HFF-Myc (cell line): ENCODE results near the gene TMPRSS11E.

Source experiments
- DNase-seq: peaks from one replicate; pipeline ENCODE4 v3.0.0-alpha.2; 2011; ENCODE audit warnings: low read depth; ENCODE audit errors: extremely low read depth
- H3K4me3 ChIP-seq: replicated peaks from 2 replicates; pipeline ENCODE4 v1.5.1; 2011; ENCODE audit warnings: low read depth, mild to moderate bottlenecking, control low read depth, low read length
- TF ChIP-seq, protein P1 (sequence below): IDR thresholded peaks from 2 replicates; pipeline ENCODE4 v1.5.1; 2012; ENCODE audit warnings: mild to moderate bottlenecking, low read depth, low read length, control low read depth; ENCODE audit errors: missing control alignments

Gene TMPRSS11E

DNA sequence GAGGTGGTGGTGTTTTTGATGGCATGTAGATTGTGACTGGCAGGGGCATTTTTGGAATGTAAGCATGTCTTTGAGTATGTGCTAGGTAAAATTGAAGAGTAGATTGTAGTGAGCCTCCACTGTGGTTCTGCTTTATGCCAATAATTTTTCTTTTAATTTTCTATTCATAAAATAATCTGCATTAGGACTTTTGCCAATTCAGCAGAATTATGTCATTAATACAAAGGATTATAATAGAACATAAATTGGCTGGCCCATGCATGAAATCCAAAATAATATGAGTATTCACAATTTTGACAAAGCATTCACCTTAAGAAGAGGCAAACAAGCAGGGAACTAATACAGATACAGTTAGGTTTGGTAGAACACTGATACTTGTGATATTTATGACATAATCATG, 14.9 kb upstream of the TMPRSS11E start:
- DNase-seq, result no peak
- H3K4me3 ChIP-seq, result no peak overlapping the region
- TF ChIP-seq, protein P1, sequence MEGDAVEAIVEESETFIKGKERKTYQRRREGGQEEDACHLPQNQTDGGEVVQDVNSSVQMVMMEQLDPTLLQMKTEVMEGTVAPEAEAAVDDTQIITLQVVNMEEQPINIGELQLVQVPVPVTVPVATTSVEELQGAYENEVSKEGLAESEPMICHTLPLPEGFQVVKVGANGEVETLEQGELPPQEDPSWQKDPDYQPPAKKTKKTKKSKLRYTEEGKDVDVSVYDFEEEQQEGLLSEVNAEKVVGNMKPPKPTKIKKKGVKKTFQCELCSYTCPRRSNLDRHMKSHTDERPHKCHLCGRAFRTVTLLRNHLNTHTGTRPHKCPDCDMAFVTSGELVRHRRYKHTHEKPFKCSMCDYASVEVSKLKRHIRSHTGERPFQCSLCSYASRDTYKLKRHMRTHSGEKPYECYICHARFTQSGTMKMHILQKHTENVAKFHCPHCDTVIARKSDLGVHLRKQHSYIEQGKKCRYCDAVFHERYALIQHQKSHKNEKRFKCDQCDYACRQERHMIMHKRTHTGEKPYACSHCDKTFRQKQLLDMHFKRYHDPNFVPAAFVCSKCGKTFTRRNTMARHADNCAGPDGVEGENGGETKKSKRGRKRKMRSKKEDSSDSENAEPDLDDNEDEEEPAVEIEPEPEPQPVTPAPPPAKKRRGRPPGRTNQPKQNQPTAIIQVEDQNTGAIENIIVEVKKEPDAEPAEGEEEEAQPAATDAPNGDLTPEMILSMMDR, result no peak

DNA sequence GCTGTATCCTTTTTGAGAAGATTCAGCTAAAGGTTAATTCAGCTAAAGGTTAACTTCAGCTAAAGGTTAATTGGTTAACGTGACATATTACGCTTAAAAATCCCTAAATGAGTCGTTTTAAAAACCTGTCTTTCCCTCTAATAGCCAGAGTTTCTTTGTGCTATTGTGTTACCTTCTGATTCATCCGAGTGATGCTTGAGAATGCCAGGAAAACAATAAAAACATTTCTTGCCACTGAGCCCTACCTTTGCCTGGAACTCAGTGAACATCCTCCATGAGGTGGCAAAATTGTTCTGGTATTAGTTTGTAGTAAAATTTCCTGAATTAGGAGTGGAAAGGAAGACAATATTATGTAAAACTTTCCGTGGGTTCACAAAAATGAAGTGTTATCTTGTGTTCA, 13.7 kb upstream of the TMPRSS11E start:
- H3K4me3 ChIP-seq, result no peak overlapping the region
- DNase-seq, result no peak
- TF ChIP-seq, protein P1, result no peak

DNA sequence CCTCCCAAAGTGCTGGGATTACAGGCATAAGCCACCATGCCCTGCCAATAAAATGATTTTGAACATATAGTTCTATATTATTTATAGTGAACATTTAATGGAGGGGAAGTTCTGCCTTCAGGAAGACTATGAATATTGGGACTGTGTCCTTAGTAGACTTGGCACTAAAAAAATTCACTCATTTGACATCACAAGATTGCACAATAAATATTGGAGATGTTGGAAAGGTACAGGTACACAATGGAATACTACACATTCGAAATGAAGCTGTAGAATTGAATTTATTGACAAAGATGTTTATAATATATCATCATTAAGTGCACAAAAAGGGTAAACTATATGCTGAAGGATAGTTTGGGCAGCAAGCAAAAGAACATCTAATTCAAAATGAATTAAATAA, 13.0 kb upstream of the TMPRSS11E start:
- TF ChIP-seq, protein P1, result no peak
- no peak for DNase-seq
- no peak overlapping the region for H3K4me3 ChIP-seq

DNA sequence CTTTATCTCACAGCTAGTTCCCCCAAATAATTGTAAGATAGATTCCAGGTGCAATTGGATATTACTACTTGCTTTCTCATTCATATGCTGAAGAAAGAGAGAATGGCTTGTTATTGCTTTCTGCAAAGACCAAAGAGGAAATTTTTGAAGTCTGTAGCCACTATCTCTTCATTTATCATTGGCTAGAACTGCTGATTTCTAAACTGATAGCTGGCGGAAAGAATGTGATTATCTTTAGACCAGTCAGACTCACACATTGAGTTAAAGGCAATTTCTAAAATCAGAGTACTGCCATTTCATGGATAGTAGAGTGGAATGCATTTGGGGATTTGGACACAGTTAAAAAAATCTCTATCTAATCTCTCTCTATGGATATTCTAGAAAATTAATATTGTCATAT, 12.4 kb upstream of the TMPRSS11E start:
- no peak for DNase-seq
- TF ChIP-seq, protein P1, result no peak
- no peak overlapping the region for H3K4me3 ChIP-seq

DNA sequence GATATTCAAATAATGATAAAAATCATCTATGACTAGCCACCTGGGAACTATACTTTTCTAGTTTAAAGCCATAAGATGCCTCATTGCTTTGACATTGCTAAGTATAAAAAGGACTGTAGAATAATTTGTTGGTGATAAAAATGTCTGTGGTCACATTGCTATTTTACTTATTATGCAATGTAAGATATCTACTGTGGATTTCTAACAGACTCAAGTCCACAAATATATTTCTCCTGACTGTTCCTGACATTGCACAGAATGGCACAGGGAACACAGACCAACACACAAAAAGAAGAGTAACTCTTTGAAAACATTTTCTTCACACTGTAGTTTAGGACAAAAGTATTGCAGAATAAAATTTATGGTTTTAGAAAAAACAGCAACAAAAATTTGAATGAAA, 2.2 kb upstream of the TMPRSS11E start:
- TF ChIP-seq, protein P1, result no peak
- no peak overlapping the region for H3K4me3 ChIP-seq

DNA sequence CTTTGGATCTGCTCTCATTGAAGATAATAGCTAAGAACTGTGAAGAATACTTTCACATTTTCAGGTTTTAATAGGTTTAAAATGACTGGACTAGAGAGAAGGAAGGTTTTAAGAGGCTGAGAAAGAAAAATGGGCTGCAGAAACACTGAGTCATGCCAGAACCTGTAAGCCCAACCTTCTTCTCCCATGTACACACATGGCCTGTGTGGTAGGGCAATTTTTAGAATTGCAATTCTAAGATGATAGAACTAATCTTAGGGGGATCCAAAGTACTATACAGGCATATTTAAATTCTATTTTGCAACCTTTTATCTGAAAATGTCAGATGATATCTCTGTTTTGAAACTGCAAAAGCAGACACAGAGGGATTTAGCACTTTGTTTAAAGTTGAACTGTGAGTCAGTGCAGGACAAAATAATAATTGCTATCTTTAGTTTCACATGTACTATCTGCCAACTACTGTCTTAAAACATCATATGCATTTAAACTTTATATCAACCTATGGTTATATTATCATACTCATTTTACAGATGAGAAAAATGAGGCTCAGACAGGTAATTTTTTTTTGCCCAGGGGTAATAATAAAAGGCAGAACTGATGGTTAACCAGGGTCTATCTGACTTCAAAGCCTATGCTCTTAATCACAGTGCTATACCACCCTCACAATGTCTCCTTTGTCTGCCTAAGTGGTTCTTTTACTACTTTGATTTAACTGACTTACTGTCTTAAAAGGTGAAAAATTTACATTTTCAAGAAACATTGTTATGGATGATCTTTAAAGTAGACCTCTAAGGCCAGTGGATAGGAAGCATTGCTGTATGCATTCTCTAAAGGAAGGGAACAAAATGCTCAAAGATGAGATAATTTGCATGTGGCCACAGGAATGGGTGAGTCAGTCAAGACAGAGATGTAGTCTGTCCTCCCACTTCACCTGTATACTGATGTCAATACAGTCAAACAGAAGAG, 4.3 kb downstream of the TMPRSS11E start:
- no peak for DNase-seq
- TF ChIP-seq, protein P1, result no peak
- H3K4me3 ChIP-seq, result no peak overlapping the region

More for the DNA sequence above, 2.2 kb upstream of the TMPRSS11E start:
- no peak for DNase-seq

DNA sequence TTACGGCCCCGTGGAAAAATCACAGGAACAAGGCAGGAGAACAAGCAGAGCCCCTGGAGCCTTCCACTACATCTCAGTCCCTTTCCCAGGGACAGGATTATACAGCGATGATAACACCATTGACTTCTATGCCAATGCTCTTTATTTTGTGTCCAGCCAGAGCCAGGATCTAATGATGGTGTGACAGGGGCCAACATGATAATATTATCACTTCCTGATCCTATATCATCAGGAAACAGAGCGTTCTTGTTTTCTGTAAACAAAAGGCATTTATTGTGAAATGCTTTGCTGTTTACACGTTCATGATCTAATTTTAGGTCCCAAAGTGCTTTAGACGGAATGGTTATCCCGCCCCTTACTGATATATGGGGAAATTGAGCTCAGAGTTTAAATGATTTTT, 12.8 kb downstream of the TMPRSS11E start:
- no peak overlapping the region for H3K4me3 ChIP-seq
- TF ChIP-seq, protein P1, result no peak
- DNase-seq, result no peak
